Astrocyte (in vitro differentiated cells and primary cell): ENCODE measurements around the gene GPR52. TPM values are rescaled to one million over a fixed set of nuclear protein-coding genes. Genes with fewer than 3 reads are reported as not detected.

ENCODE experiments used
- DNase-seq: peaks from one replicate; pipeline ENCODE4 v3.0.0-alpha.2; 2010; ENCODE audit warnings: low read depth
- FAIRE-seq: peaks from 2 replicates; lab custom pipeline; 2011; peaks lifted over from hg19 to GRCh38; lab: Jason Lieb, UNC
- H2AFZ ChIP-seq: 2 replicates; pipeline ENCODE4 v1.6.0; 2012; ENCODE audit warnings: low read depth, low read length, inconsistent platforms
- H3K27ac ChIP-seq: 2 replicates; pipeline ENCODE4 v1.5.1; 2011; ENCODE audit warnings: low read depth, low read length, inconsistent platforms
- H3K27me3 ChIP-seq: 2 replicates; pipeline ENCODE4 v1.6.0; 2011; ENCODE audit warnings: low read length, inconsistent platforms; ENCODE audit not compliant: insufficient read depth
- H3K36me3 ChIP-seq: 2 replicates; pipeline ENCODE4 v1.5.1; 2011; ENCODE audit warnings: low read length, inconsistent platforms; ENCODE audit not compliant: insufficient read depth
- H3K4me1 ChIP-seq: 2 replicates; pipeline ENCODE4 v1.5.1; 2011; ENCODE audit warnings: low read length, inconsistent platforms; ENCODE audit not compliant: insufficient read depth
- H3K4me2 ChIP-seq: 2 replicates; pipeline ENCODE4 v1.6.0; 2012; ENCODE audit warnings: low read length, inconsistent platforms
- H3K4me3 ChIP-seq: 2 replicates; pipeline ENCODE4 v1.5.1; 2011; ENCODE audit warnings: low read depth, mild to moderate bottlenecking, low read length, inconsistent platforms; ENCODE audit not compliant: insufficient read depth
- H3K79me2 ChIP-seq: 2 replicates; pipeline ENCODE4 v1.6.0; 2012; ENCODE audit warnings: mild to moderate bottlenecking, low read length, inconsistent platforms; ENCODE audit not compliant: insufficient read depth
- H3K9ac ChIP-seq: 2 replicates; pipeline ENCODE4 v1.6.0; 2012; ENCODE audit warnings: mild to moderate bottlenecking, low read length, inconsistent platforms
- H3K9me3 ChIP-seq: 2 replicates; pipeline ENCODE4 v1.5.1; 2012; ENCODE audit warnings: low read depth, mild to moderate bottlenecking, low read length, inconsistent platforms; ENCODE audit not compliant: insufficient read depth
- H4K20me1 ChIP-seq: 2 replicates; pipeline ENCODE4 v1.6.0; 2012; ENCODE audit warnings: low read length, inconsistent platforms; ENCODE audit not compliant: insufficient read depth
- H3K27ac Mint-ChIP-seq: one replicate; pipeline ENCODE4 v1.8.0; 2021; ENCODE audit warnings: mild to moderate bottlenecking, mixed read lengths; ENCODE audit not compliant: unreplicated experiment
- H3K27me3 Mint-ChIP-seq: one replicate; pipeline ENCODE4 v1.8.0; 2021; ENCODE audit warnings: low read depth, mixed read lengths; ENCODE audit not compliant: unreplicated experiment
- H3K36me3 Mint-ChIP-seq: one replicate; pipeline ENCODE4 v1.8.0; 2021; ENCODE audit warnings: low read depth, mixed read lengths; ENCODE audit not compliant: unreplicated experiment
- H3K4me1 Mint-ChIP-seq: one replicate; pipeline ENCODE4 v1.8.0; 2021; ENCODE audit warnings: low read depth, mixed read lengths; ENCODE audit not compliant: unreplicated experiment
- H3K4me3 Mint-ChIP-seq: one replicate; pipeline ENCODE4 v1.8.0; 2021; ENCODE audit warnings: mild to moderate bottlenecking, moderate library complexity, mixed read lengths; ENCODE audit not compliant: unreplicated experiment
- H3K9me3 Mint-ChIP-seq: one replicate; pipeline ENCODE4 v1.8.0; 2021; ENCODE audit warnings: mild to moderate bottlenecking, mixed read lengths; ENCODE audit not compliant: unreplicated experiment
- CTCF ChIP-seq: IDR thresholded peaks from 2 replicates; pipeline ENCODE4 v1.5.1; 2011; ENCODE audit warnings: low read depth, mild to moderate bottlenecking, inconsistent platforms, low read length, moderate library complexity; ENCODE audit not compliant: insufficient read depth
- EZH2 ChIP-seq: IDR thresholded peaks from 2 replicates; pipeline ENCODE4 v1.6.1; 2012; ENCODE audit warnings: mild to moderate bottlenecking, low read length, inconsistent platforms; ENCODE audit not compliant: insufficient read depth
- total RNA-seq: library from RNA; stranded (reverse); gene quantifications from 2 replicates; pipeline ENCODE4 v1.2.1, GENCODE V29; 2021

GPR52 gene
- total RNA-seq, 1 donor from 2014 or later, result 1.1 TPM

DNA sequence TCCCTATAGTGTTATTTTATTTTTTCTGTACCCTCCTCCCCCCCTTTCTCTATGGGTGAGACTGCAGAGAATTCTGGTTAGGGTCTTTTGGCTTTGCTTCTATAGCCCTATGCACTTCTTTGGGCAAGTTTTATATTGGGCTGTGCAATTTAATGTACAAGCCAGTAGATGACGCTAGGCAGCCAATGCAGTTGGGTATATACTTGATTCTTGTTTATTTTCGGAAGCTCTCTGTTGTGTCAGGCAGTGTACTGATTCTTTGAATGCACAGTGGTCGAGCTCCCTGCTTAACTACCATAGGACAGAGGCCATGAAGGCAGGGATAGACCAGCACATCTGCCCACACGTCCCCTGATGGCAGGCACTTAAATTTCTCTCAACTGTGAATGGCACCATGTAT lies 34.1 kb upstream of the GPR52 start:
- Histone ChIP-seq H3K9me3 (no peaks in the 10 kb centered on the region), H4K20me1 (no peaks in the 10 kb centered on the region), H3K4me2 (no peak overlapping the region), H3K4me1 (no peaks in the 10 kb centered on the region), H3K27me3 (no peaks in the 10 kb centered on the region), H2AFZ (no peak overlapping the region), H3K27ac (no peak overlapping the region), H3K4me3 (no peak overlapping the region), H3K9ac (no peak overlapping the region), H3K36me3 (no peaks in the 10 kb centered on the region), H3K79me2 (no peaks in the 10 kb centered on the region)
- Mint-ChIP-seq H3K27ac (no peak overlapping the region), H3K36me3 (peaks cover 2% of the 10 kb centered on the region), H3K27me3 (no peaks in the 10 kb centered on the region), H3K9me3 (peaks cover 3% of the 10 kb centered on the region), H3K4me3 (no peak overlapping the region), H3K4me1 (no peaks in the 10 kb centered on the region)
- DNase-seq (no peak), FAIRE-seq (no peak)
- TF ChIP-seq EZH2 (no peak), CTCF (no peak)

GRCh38 chr1:174414203-174414602 lies 33.6 kb upstream of the GPR52 start:
- Mint-ChIP-seq H3K9me3 (peaks cover 3% of the 10 kb centered on the region), H3K4me1 (no peaks in the 10 kb centered on the region), H3K27me3 (no peaks in the 10 kb centered on the region), H3K36me3 (peaks cover 2% of the 10 kb centered on the region), H3K27ac (no peak overlapping the region), H3K4me3 (no peak overlapping the region)
- TF ChIP-seq EZH2, result no peak
- TF ChIP-seq CTCF, result no peak
- H3K4me3 ChIP-seq, result no peak overlapping the region
- H3K27ac ChIP-seq, result no peak overlapping the region
- no peak overlapping the region for H3K9ac ChIP-seq
- no peaks in the 10 kb centered on the region for H3K9me3 ChIP-seq
- H3K4me2 ChIP-seq, result no peak overlapping the region
- no peaks in the 10 kb centered on the region for H3K79me2 ChIP-seq
- DNase-seq, result no peak
- no peaks in the 10 kb centered on the region for H3K4me1 ChIP-seq
- FAIRE-seq, result no peak
- no peaks in the 10 kb centered on the region for H3K27me3 ChIP-seq
- H2AFZ ChIP-seq, result no peak overlapping the region
- H4K20me1 ChIP-seq, result no peaks in the 10 kb centered on the region
- no peaks in the 10 kb centered on the region for H3K36me3 ChIP-seq

- no peaks in the 10 kb centered on the region for H3K4me1 Mint-ChIP-seq
- H3K27ac Mint-ChIP-seq, result no peak overlapping the region
- no peak overlapping the region for H2AFZ ChIP-seq
- H4K20me1 ChIP-seq, result no peaks in the 10 kb centered on the region
- H3K4me2 ChIP-seq, result no peak overlapping the region
- no peaks in the 10 kb centered on the region for H3K9me3 ChIP-seq
- H3K4me3 Mint-ChIP-seq, result no peak overlapping the region
- FAIRE-seq (no peak), DNase-seq (no peak)
- no peak overlapping the region for H3K9ac ChIP-seq
- H3K36me3 Mint-ChIP-seq, result peaks cover 2% of the 10 kb centered on the region
- no peaks in the 10 kb centered on the region for H3K27me3 ChIP-seq
- no peaks in the 10 kb centered on the region for H3K36me3 ChIP-seq
- H3K27ac ChIP-seq, result no peak overlapping the region
- H3K27me3 Mint-ChIP-seq, result no peaks in the 10 kb centered on the region
- no peak overlapping the region for H3K4me3 ChIP-seq
- no peaks in the 10 kb centered on the region for H3K4me1 ChIP-seq
- no peaks in the 10 kb centered on the region for H3K79me2 ChIP-seq
- H3K9me3 Mint-ChIP-seq, result no peaks in the 10 kb centered on the region
- no peak for TF ChIP-seq EZH2
Measured at GRCh38 chr1:174415506-174415905, 32.3 kb upstream of the GPR52 start.
